GM20431 (cell line): ENCODE data around the gene PTGFRN.

Experiments used
- in situ Hi-C: fragments of 300-500 bp; cut with MseI, MboI; formaldehyde crosslinking; loops from one replicate; pipeline ENCODE4 v1.15.0; 2020; ENCODE audit warnings: low sequenced_read_pairs; ENCODE audit not compliant: unreplicated experiment

The PTGFRN gene

DNA sequence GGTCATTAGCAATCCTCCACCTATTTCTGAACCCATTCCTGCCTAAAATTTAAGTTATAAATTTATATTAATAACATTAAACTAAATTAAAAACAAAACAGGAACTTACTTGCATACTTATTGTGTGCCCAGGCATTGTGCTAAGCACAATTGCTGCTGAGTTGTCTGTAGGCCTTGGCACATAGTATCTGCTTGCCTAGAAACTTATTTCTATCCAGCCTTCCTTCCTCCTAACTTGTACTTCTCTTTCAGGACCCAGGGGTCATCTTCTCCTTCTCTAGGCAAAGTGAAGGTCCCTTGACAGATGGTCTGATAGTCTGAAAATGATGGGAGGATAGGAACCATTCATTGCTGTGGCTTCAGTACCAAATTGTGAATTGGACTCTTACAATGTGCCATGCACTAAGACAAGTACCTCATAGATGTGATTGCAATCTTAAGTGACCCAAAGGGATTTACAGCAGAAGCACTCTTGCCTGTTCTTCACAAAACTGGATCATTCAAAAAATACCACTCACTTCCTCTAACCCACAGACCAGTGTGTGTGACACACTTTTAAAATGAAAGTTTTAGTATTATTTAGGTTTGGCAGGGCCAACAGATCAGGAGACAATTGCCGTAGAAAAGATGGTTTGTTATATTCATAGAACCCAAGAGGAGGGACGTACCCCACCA lies 81.6 kb downstream of the PTGFRN start:
- in situ Hi-C loops = no loop called here

DNA sequence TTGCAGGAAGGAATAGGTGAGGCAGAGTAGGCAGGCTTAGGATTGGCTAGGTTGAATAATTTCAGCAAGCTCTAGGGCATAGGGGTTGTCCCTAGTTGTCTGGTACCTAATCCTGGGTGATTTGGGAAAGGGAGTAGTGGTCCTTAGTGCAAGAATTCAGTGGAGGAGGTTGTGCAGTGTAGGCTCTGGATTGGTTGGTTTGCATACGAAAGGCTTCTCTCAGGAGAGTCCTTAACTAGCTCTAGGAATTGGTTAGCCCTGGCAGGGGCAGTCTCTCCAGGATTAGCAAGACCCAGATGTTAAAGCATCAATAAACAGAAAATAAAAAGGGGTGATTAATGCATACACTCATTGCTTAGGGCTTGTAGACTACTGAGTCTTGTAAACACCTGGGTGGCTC lies 82.2 kb downstream of the PTGFRN start:
- in situ Hi-C loops = no loop called here

DNA sequence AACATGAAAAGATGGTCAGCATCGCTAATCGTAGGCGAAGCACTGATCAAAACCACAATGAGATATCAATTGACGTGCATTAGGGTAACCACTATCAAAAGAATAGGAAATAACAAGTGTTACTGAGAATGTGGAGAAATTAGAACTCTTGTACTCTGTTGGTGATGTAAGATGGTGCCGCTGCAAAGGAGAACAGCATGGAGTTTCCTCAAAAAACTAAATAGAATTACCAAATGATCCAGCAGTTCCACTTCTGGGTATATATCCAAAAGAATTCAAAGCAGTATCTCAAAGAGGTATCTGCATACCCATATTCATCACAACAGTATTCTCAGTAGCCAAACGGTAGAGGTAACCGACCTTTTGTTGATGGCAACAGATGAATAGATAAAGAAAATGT lies 83.6 kb downstream of the PTGFRN start:
- in situ Hi-C loops = no loop called here

DNA sequence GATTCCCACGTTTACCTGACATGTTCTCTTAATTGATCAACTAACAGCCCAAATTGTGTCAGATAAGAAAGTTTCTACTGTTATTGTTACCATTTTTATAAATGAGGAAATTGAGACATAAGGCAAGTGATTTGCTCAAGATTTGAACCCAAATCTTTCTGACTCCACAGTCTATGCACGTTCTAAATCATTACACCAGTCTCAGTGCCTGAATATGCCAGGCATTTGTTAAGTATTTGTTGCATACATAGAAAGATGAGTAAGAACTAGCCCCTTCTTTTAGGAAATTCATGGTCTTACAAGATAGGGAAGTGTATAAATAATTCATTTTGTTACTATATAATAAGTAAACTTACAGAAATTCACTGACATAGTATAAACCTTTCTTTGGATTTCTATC lies 84.7 kb downstream of the PTGFRN start:
- in situ Hi-C loops = no loop called here

DNA sequence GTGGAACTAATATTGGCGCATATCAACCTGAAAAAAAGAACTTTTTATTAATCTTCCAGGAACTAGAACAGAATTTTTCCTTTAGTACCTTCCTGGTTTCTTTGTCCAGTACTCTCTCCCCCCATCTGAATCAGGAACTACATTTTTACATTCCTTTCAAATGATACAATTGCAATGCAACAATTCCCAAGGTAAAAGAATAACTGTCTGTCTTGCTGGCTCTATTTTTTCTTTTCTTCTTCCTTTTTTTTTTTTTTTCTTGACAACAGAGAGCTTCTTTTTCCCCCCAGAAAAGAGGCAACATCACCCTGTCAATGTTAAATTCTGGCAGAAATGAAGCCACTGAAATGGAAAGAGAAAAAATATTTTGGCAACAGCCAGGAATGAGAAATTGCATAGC lies 87.3 kb downstream of the PTGFRN start:
- in situ Hi-C loops = no loop called here

DNA sequence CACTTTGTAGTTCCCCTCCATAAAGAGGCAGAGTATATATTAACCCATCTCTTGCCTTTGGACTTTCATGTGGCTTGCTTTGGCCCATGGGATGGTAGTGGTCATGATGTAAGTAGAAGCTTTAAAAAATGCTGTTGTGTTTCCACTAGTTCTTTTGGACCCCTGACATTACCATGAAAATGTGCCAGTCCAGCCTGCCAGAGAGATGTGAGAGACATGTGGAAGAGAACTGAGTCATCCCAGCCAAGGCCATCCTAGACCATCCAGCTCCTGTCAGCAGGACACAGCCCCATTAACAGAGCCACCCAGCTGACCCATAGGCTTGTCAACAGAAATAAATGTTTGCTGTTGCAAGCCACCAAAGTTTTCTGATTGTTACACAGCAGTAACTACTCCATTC lies 87.9 kb downstream of the PTGFRN start:
- in situ Hi-C loops = no loop called here

DNA sequence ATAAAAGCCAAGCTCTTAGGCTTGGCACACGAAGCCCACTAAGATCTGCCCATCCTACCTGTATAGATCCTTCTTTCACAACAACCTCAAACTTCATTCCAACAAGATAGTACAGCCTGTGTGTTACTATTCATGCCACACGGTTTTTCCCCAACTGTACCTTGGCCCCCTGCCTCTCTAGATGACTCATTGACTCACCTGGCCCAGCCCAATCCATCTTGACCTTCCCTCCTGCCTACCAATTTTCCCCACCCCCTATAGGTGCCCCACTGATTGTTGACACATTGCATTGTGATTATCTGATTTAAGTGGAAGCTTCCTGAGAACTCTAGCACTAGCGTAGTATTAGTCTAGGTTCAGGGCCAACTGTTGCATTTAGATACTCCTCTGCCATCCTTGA lies 89.9 kb downstream of the PTGFRN start:
- in situ Hi-C loops = no loop called here

DNA sequence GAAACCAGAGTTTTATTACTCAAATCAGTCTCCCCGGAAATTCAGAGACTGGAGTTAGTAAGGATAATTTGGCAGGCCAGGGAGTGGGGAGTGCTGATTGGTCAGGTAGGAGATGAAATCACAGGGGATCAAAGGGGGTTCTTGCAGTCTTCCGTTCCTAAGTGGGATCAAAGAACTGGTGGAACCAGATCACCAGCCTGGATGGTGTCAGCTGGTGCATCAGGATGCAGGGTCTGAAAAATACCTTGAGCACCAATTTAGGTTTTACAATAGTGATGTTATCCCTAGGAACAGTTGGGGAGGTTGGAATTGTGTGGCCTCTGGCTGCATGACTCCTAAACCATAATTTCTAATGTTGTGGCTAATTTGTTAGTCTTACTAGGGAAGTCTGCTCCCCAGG lies 90.4 kb downstream of the PTGFRN start:
- in situ Hi-C loops = no loop called here

DNA sequence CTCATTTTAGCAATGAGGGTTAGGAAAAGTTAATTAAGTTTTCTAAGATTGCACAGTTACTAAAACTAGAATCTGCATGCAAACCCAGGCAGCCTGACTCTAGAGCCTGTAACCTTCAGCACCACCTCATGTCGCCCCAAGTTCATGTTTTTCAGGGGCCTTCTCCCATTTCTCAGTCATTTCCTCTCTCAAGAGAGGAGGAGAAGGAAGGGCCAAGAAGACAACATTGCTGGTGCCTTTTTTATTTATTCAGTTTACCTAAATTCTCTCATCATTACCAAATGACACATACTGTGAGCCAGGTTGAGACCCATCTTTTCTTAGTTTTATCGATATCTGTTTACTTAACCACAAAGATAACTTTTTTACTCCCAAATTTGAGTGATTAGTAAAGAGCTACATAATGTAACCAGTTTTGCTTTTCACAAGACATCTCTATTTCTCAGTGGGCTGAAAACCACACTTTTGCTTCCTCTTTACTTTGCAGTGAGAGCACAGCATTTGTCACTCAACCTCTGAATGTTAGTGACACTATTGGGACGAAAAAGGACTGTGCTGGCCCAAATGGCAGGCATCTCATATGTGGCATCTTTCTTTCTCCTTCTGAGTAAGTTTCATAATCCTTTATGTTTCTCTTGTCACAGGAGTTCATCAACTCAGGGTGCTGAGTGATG lies 91.7 kb downstream of the PTGFRN start, which contains the start of gene CD101:
TSS of gene CD101 (plus strand) at position 507 of the 674 bp plus-strand sequence. CDS start at position 565, 58 bp downstream.
- in situ Hi-C loops = no loop called here

DNA sequence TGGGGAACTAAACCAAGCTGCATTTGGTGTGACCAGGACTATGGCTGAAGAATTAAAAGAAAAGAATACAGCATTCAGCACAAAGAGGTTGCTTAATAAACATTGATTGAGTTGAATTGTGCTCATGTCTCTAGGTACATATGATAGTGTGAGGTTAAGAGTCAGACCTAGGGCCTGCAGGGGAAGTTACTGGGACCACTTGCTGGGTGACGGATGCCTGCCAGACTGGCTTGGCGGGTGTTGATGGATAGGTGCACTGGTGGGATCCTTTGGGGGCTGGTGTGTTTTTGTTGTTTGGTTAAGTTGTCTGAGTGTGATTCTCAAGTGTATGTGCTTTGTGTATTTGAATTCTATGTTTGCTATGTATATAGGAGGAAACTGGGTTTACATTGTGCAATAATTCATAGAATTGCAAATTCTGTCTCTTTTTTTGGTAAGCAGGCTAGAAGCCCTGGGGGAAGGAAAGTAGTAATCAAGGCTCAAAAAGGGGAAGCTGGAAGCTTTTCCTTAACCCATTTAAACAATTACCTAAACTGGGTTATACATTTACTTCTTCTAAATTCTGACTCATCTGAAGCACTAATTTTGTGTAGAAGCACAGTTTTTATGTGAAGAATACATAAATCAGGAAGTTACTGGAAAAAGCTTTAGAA lies 93.6 kb downstream of the PTGFRN start:
- in situ Hi-C loops = no loop called here

DNA sequence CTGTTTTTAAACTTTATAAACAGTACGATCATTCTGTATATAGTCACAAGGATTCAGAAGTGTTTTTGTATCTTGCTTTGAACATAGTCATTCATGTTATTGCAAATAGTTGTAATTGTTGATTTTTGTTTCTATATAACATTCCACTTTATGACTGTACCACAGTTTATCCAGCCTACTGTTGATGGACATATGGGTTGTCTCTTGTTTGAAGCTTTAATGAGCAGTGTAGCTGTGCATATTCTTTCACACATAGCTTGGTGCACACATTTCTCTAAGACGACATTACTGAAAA lies 98.0 kb downstream of the PTGFRN start:
- in situ Hi-C loops = no loop called here

DNA sequence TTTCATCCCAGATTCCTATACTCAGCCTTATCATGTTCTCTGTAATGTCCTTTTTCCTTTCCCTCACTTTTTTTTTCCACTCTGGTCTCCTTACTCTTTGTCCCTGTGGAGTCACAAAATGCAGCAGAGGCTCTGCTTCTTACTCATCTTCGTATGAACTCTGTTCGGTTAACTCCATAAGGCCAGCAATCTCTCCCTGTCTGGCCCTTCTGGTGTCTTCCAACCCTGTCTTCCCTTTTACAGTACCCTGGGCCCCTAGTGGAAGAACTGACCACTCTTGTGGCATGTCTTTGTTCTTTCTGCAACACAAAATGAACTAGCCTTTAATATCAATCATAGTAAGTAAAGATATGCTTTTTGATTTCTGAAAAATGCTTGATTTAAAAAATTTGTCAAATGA lies 98.9 kb downstream of the PTGFRN start:
- in situ Hi-C loops = no loop called here

DNA sequence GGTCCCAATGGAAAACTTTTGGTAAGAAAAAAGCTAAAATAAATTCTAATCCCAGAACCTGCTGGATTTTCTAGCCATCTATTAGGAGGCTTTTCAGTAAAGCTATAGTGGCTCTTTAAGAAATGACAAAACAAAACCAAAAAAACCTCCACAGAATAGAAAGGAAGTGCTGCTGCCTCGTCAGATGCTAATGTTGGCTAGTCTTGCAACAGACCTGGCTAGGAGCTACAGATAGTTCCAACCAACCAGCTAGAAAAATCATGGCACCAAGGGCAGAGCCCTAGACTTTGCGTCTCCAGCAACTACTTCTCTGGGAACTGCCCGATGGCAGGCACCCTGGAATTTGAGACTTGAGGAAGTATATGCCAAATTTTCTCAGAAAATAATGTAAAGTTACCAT lies 99.4 kb downstream of the PTGFRN start:
- in situ Hi-C loops = no loop called here

DNA sequence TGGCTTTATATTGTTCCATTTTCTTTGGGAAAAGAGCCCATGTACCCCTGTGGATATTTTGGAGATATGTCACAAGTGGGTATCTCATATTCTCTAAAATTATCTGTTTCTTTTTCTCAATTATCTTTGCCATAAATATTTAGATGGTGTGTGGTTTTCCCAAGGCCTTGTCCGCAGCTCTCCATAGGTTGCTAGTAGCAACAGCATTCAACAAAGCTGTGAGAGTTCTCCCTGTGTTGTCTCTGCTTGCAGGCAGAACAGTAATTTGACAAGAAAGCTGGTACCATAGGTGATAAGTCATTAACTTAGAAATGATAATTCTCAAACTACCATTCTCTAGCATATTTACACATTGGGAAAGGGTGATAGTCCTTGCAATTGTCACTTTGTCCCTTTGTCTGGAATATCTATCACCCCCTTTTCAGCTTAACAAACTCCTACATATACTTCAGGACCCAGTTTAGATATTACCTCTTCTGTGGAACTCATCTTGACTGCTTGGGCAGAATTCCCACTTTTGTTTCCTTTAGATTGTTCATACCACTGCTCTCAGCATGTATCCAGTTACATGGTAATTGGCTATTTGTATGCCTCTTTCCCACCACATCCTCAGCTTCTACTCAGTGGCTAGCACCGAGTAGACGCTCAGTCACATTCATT lies 100.7 kb downstream of the PTGFRN start:
- in situ Hi-C loops = no loop called here

DNA sequence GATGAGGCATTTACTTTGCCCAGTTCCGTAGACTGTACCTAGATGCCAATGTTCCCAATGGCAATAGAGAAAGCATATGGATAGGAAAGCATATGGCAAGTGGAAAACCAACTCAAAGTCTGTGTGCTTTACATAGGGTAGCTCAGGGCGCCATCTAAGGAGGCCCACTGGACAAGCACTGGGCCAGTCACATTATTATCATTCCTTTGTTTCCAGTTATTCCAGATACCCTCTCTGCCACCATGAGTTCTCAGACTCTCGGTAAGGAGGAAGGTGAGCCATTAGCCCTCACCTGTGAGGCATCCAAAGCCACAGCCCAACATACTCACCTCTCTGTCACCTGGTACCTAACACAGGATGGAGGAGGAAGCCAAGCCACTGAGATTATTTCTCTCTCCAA lies 101.6 kb downstream of the PTGFRN start:
- in situ Hi-C loops = no loop called here

DNA sequence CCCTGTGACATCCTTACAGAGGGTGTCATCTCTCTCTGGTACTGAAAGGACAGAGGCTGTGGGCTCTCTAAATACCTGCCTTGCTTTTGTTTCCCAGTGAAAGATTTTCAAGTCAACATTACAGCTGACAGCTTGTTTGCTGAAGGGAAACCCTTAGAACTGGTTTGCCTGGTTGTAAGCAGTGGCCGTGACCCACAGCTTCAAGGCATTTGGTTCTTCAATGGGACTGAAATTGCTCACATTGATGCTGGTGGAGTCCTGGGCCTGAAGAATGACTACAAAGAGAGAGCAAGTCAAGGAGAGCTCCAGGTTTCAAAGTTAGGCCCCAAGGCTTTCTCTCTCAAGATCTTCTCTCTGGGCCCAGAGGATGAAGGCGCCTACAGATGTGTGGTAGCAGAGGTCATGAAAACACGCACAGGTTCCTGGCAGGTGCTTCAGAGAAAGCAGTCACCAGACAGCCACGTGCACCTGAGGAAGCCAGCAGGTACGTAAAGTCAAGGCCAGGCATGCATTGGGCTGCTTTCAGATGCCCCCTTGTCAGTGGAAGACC lies 103.7 kb downstream of the PTGFRN start:
- in situ Hi-C loops = no loop called here

DNA sequence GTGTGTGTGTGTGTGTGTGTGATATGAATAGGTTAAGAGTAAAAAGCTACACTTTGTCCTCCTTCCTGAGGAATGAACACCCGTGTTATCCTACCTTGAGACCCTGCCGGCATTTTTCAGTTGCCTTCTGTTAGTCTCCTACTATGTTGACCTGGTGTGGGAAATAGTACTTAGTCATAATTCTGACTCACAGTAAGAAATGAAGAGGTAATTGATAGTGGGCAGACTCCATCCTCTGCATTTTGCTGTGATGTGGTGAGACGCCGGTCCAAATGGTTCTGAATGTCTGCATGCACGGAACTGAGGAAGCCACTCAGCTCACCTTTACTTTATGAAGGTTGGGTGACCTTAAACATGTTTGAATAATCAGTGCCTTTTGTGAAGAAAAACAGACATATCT lies 104.5 kb downstream of the PTGFRN start:
- in situ Hi-C loops = no loop called here

DNA sequence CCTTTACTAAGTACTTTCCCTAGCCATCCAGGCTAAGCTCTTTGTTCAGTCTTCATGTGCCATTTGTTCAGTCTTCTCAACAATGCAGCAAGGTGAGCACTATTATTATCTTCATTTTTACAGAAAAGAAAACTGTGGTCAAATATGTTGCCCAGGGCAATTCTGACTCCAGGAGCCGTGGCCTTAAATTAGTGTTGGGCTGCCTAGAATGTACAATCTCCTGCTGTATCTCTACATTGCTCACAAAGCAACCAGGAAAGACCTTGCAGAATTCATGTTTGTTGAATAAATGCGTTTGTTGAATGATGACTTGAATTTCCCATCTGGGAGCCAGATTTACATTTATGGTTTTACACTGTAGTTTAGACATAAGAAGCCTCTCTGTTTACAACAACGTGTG lies 106.0 kb downstream of the PTGFRN start:
- in situ Hi-C loops = no loop called here

DNA sequence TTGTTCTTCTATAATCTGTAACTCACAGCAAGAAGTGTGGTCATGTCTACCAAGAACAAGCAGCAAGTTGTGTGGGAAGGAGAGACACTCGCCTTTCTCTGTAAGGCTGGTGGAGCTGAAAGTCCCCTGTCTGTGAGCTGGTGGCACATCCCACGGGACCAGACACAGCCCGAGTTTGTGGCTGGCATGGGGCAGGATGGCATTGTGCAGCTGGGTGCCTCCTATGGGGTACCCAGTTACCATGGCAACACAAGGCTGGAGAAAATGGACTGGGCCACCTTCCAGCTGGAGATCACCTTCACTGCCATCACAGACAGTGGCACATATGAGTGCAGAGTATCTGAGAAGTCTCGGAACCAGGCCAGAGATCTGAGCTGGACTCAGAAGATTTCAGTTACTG lies 107.3 kb downstream of the PTGFRN start:
- in situ Hi-C loops = no loop called here

DNA sequence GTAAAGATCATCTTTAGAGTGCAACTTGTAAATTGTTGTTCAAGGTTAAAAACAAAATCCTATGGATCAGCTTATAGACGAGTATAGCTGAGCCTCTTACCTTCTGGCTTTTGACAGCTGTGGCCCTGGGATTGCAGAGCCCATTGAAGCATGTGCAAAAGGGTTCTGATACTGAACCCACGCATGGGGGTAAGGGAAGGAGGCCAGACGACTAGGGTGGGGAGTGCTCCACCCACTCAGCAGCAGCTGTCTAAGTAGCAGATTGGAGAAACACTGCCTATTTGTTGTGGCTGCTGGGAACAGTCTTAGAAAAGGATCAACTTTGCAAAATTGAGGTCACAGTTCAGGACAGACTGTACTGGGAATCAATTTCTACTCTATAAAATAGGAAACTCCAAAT lies 107.9 kb downstream of the PTGFRN start:
- in situ Hi-C loops = no loop called here
